ENCODE data around the gene ARHGEF17. TPM values are rescaled to one million over a fixed set of nuclear protein-coding genes. Genes with fewer than 3 reads are reported as not detected.

The ARHGEF17 gene
- total RNA-seq, 3 donors from 2014 or later (not counting 1 experiment from before 2014, with no cell fraction given): 0.02 to 0.88 (median 0.50) TPM

DNA sequence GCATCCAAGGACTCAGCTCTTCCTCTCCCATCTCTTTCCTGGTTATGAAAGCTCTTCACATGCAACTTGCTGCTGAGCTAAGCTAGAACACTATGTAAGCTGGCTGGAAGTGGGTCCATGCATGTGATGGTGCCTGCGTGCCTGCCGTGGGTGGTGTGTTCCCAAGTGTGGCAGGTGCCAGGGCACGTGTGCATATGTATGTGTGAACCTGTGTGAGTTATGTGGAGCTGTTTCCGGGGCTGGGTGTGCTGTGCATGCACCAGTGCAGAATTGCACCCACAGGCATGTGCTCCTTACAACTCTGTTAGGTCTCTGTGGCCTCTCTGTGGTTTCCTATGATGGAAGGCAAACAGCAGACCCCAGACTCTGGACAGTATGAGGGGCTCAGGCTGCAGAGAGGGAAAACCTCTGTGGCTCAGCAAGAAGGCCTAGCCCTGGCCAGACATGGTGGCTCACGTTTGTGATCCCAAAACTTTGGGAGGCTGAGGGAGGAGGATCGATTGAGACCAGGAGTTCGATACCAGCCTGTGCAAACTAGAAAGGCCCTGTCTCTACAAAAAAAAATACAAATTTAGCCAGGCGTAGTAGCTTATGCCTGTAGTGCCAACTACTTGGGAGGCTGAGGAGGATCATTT, 40.1 kb upstream of the ARHGEF17 start:
- no peak overlapping the region for H3K4me3 ChIP-seq (ENCODE audit: low read length)
- no peaks in the 10 kb centered on the region for H3K36me3 Mint-ChIP-seq

DNA sequence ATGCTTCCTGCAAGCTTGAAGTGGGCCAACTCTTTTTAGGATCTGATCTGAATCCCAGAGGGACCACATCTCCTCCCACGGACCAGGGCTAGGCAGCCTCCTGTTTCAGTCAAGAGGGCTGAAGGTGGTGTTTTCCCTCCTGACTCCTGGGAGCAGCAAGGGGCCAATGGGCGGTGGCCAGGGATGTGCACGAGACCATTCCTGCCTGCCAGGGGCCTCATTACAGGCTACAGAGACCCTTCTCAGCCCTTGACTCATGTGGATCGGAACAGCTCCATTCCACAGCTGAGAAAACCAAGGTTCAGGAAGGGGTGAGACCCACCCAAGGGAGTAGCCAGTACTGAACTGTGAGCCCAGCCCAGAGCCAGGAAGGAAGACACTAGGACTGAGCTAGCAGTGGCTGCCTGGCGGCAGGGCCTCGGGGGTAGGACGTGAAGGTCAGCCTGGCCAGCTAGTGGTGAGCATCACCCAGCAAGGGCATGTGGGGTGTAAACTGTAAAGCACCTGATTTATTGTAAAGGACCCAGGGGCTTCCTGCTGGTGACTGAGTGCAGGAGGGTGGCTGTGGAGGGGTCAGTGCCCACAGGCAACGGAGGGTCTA, 39.3 kb upstream of the ARHGEF17 start:
- TF ChIP-seq, protein P1, sequence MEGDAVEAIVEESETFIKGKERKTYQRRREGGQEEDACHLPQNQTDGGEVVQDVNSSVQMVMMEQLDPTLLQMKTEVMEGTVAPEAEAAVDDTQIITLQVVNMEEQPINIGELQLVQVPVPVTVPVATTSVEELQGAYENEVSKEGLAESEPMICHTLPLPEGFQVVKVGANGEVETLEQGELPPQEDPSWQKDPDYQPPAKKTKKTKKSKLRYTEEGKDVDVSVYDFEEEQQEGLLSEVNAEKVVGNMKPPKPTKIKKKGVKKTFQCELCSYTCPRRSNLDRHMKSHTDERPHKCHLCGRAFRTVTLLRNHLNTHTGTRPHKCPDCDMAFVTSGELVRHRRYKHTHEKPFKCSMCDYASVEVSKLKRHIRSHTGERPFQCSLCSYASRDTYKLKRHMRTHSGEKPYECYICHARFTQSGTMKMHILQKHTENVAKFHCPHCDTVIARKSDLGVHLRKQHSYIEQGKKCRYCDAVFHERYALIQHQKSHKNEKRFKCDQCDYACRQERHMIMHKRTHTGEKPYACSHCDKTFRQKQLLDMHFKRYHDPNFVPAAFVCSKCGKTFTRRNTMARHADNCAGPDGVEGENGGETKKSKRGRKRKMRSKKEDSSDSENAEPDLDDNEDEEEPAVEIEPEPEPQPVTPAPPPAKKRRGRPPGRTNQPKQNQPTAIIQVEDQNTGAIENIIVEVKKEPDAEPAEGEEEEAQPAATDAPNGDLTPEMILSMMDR (IDR thresholded peaks at IDR 0.05): no peak
- DNase-seq (no peak), ATAC-seq (no peak)
- Histone ChIP-seq H3K27me3 (ENCODE audit: control insufficient read depth, insufficient read depth, low read length) (peaks cover 3% of the 10 kb centered on the region), H3K36me3 (ENCODE audit: control insufficient read depth, insufficient read depth, low read length) (no peaks in the 10 kb centered on the region), H3K4me3 (ENCODE audit: low read length) (no peak overlapping the region), H3K9me3 (ENCODE audit: control insufficient read depth, insufficient read depth, low read length) (no peaks in the 10 kb centered on the region), H3K27ac (ENCODE audit: low read length) (no peak overlapping the region), H3K4me1 (ENCODE audit: control insufficient read depth, insufficient read depth, low read length) (peaks cover 14% of the 10 kb centered on the region)
- Mint-ChIP-seq H3K4me3 (no peak overlapping the region), H3K9me3 (no peaks in the 10 kb centered on the region), H3K4me1 (no peaks in the 10 kb centered on the region), H3K27me3 (ENCODE audit: low read depth in 2 of 2) (peaks cover 21 to 24% of the 10 kb centered on the region in 2 donors), H3K36me3 (no peaks in the 10 kb centered on the region), H3K27ac (no peak overlapping the region)
- intact Hi-C loops (cut with micrococcal nuclease): no loop called here
- WGBS (ENCODE audit: insufficient coverage): 93% methylated on average over 8 of the region's 8 CpGs

More for the DNA sequence above, 40.1 kb upstream of the ARHGEF17 start:
- H3K4me1 ChIP-seq (ENCODE audit: control insufficient read depth, insufficient read depth, low read length): peaks cover 14% of the 10 kb centered on the region
- H3K9me3 ChIP-seq (ENCODE audit: control insufficient read depth, insufficient read depth, low read length): no peaks in the 10 kb centered on the region
- H3K27me3 ChIP-seq (ENCODE audit: control insufficient read depth, insufficient read depth, low read length): peaks cover 5% of the 10 kb centered on the region
- 83% methylated on average over 8 of the region's 8 CpGs for WGBS (ENCODE audit: insufficient coverage)
- H3K9me3 Mint-ChIP-seq: no peaks in the 10 kb centered on the region
- no peak overlapping the region for H3K27ac Mint-ChIP-seq
- H3K27ac ChIP-seq (ENCODE audit: low read length): no peak overlapping the region
- no peaks in the 10 kb centered on the region for H3K4me1 Mint-ChIP-seq
- TF ChIP-seq, protein P1 (IDR thresholded peaks at IDR 0.05): no peak
- H3K4me3 Mint-ChIP-seq: no peak overlapping the region
- ATAC-seq: no peak
- DNase-seq: no peak
- no peaks in the 10 kb centered on the region for H3K36me3 ChIP-seq (ENCODE audit: control insufficient read depth, insufficient read depth, low read length)
- intact Hi-C loops (cut with micrococcal nuclease): no loop called here
- peaks cover 27 to 31% of the 10 kb centered on the region in 2 donors for H3K27me3 Mint-ChIP-seq (ENCODE audit: low read depth in 2 of 2)

DNA sequence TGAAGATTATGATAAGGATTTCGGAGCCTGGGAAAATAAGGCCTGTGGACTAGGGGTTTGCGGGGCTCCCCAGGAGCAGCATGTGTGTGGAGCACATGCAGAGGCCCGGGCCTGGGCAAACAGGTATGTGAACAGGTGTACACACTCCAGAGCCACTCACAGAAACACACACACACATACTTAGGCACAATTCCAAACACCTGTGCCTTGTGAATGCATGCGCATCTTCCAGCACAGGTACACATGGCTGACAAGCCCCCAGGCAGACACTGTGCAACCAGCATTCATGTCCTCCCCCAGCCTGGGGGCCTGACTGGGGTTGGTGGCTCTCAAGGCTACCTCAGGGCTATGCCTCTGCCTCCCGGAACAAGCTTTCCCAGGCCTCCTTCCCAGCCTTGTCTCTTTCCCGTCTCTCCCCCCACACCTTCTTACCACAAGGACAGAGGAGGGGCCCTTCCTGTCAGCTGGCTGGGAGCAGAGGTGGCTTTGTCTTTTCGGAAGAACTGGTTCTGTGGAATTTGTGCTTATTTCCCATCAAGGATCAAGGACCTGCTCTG, 38.5 kb upstream of the ARHGEF17 start:
- Mint-ChIP-seq H3K4me3 (no peak overlapping the region), H3K27ac (no peak overlapping the region), H3K4me1 (no peaks in the 10 kb centered on the region), H3K36me3 (no peaks in the 10 kb centered on the region), H3K27me3 (ENCODE audit: low read depth in 2 of 2) (peaks cover 20 to 22% of the 10 kb centered on the region in 2 donors), H3K9me3 (no peaks in the 10 kb centered on the region)
- Histone ChIP-seq H3K36me3 (ENCODE audit: control insufficient read depth, insufficient read depth, low read length) (no peaks in the 10 kb centered on the region), H3K9me3 (ENCODE audit: control insufficient read depth, insufficient read depth, low read length) (no peaks in the 10 kb centered on the region), H3K4me1 (ENCODE audit: control insufficient read depth, insufficient read depth, low read length) (peaks cover 14% of the 10 kb centered on the region), H3K27me3 (ENCODE audit: control insufficient read depth, insufficient read depth, low read length) (no peaks in the 10 kb centered on the region), H3K4me3 (ENCODE audit: low read length) (no peak overlapping the region), H3K27ac (ENCODE audit: low read length) (no peak overlapping the region)
- intact Hi-C loops (cut with micrococcal nuclease): no loop called here
- TF ChIP-seq, protein P1 (IDR thresholded peaks at IDR 0.05): no peak
- WGBS (ENCODE audit: insufficient coverage): 90% methylated on average over 7 of the region's 7 CpGs
- no peak for DNase-seq
- ATAC-seq: no peak

All from natural killer cell (primary cell).